Skin epidermis (tissue), 12 donors: Measurements from ENCODE around the gene SPTBN4.
"Not testable (repeated sequence)": the region's sequence is repeated elsewhere in the genome, so short reads cannot be mapped to it uniquely, and the experiment has no call there.

ENCODE experiments used
- H3K27ac ChIP-seq, 21 experiments: fragments of 200-600 bp; sonication (generic) in 11 of 21; one replicate each; pipeline ENCODE4 v1.5.0; 2020; ENCODE audit warnings: mild to moderate bottlenecking in 3 of 21, inconsistent platforms in 2 of 21, moderate library complexity in 2 of 21
- H3K4me3 ChIP-seq, 7 experiments: fragments of 200-600 bp; sonication (generic) in 2 of 7; one replicate each; pipeline ENCODE4 v1.5.0; 2020; ENCODE audit warnings: inconsistent platforms in 2 of 7, mild to moderate bottlenecking in 2 of 7, moderate library complexity in 1 of 7

Gene SPTBN4

GRCh38 chr19:40523322-40524047, 56.7 kb downstream of the SPTBN4 start:
- Histone ChIP-seq H3K4me3 (no peak overlapping the region), H3K27ac (no peak overlapping the region)

DNA sequence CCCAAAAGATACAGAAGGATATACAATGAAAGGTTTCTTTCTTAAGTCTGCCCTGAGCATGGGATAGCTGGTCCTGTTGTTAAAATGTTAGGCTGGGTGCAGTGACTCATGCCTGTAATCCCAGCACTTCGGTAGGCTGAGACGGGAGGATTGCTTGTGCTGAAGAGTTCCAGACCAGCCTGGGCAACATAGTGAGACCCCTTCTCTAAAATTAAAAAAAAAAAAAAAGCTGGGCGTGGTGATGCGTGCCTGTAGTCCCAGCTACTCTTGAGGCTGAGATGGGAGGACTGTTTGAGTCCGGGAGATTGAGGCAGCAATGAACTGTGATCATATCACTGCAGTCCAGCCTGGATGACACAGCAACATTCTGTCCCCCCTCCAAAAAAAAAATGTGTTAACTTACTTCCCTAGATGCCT, 57.3 kb downstream of the SPTBN4 start:
- H3K27ac ChIP-seq: no peak overlapping the region
- H3K4me3 ChIP-seq: no peak overlapping the region

DNA sequence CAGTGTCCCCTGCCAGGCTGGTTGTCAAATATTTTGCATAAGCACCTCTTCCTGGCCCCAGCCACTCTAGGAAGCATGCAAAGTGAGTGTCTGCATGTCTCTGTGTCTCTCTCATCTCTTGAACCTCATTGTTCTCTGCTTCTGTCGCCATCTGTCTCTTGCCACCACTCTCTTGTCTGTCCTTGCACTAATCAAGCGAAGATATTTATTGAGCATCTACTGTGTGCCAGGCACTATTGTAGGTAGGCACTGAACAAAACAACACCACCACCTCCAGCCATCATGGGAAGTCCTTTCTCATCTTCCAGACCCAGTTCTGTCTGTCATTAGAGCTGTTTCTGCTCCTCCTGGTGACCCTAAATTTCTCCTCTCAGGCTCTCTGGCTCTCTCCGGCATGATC, 57.9 kb downstream of the SPTBN4 start:
- Histone ChIP-seq H3K27ac (no peak overlapping the region), H3K4me3 (no peak overlapping the region)

DNA sequence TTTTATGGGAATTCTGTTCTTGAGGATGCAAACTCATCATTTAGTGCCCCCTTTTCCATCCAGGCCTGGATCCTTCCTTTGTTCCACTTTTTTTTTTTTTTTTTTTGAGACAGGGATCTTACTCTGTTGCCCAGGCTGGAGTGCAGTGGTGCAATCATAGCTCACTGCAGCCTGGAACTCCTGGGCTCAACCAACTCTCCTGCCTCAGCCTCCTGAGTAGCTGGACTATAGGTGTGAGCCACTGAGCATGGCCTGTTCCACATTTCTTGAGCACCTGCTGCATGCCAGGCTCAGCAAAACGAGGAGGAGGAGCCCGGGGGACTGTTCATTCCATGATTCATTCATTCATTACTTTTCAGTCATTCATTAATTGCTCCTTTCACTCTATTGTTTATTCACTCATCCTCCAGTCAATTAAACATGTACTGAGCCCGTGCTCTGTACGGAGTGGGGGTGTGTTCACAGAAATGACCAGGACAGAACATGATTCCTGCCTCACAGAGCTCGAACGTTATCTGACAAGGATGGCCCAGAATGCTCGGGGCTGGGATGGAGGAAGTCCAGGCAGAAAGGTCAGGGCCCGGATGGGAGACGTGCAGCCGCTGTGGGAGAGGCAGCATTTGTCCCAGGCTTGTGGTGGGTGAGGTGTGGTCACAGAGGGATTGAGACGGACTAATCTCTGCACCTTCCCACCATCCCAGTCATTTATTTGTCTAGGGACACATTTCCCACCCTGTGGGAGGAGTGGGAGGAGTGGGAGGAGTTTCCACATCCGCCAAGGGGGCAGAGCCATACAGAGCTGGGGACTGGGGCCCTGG, 58.6 kb downstream of the SPTBN4 start:
- no peak overlapping the region for H3K4me3 ChIP-seq

GRCh38 chr19:40528078-40528477, 61.3 kb downstream of the SPTBN4 start:
- no peak overlapping the region for H3K27ac ChIP-seq
- no peak overlapping the region for H3K4me3 ChIP-seq

More for the DNA sequence above, 58.6 kb downstream of the SPTBN4 start:
- no peak overlapping the region for H3K27ac ChIP-seq

DNA sequence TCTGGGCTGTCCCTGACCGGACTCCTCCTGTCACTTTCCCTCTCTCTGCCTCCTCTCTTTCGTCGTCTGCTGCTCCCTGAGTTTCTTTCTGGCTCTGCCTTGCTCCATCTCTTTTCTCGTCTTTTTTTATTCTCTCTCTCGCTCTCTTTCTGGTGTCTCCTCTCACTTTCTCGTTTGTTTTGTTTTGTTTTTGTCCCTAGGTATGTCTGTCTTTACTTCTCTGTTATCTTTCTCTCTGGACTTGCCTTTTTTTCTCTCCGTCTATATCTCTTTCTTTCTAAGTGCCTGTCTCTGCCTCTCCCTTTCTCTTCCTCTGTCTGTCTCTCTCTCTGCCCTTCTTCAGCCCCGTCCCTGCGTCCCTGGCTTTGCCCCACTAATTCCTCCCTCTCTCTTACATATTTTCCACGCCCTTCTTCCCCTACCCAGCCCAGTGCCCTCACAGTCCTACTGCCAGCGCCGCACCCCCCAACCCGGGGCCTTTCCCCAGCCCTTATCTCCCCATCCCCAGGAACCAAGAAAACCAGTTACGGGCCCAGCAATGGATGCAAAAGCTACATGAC, 61.8 kb downstream of the SPTBN4 start:
- H3K27ac ChIP-seq: no peak overlapping the region
- no peak overlapping the region for H3K4me3 ChIP-seq

DNA sequence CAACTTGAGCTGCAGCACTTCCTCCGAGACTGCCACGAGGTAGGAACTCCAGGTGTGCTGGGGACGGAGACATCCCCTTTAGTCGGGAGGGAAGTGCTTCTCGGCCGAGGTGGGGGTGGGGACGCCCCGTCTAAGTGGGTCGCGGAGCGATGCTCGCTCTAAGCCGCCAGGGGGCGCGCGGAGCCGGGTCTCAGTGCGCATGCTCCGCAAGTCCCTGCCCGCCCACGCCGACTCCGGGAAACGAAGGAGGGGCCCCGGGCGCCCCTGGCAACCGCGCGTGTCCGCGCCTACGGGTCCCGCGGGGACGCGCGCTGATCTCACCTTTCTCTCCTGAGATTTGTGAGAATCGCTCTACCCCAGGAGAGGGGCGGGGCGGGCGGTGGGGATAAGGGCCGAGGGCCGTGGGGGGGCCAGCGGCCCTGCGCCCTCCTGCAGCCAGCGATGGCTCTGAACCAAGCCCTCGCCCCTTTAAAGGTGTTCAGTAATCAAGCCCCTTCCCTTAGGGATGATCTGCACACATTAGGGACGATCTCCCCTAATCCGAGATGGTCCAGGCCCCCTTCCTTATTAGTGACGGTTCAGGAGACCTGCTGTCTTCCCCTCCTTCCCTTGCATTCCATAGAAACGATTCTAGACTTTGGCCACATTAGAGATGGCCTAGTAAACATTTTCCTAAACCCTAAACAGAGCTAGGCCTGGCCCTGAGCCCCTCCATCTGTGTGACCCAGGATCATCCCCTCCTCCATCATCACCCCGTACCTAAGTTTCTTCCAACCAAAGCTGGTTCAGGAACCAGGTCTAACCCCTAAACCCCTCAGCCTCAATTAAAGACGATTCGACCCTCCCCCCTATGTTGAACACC, 62.5 kb downstream of the SPTBN4 start:
- Histone ChIP-seq H3K27ac (peak overlapping the region in 4 of 21 experiments; percentile 24 to 71 (median 60)), H3K4me3 (peak overlapping the region; percentile 22 to 50 (median 39))

DNA sequence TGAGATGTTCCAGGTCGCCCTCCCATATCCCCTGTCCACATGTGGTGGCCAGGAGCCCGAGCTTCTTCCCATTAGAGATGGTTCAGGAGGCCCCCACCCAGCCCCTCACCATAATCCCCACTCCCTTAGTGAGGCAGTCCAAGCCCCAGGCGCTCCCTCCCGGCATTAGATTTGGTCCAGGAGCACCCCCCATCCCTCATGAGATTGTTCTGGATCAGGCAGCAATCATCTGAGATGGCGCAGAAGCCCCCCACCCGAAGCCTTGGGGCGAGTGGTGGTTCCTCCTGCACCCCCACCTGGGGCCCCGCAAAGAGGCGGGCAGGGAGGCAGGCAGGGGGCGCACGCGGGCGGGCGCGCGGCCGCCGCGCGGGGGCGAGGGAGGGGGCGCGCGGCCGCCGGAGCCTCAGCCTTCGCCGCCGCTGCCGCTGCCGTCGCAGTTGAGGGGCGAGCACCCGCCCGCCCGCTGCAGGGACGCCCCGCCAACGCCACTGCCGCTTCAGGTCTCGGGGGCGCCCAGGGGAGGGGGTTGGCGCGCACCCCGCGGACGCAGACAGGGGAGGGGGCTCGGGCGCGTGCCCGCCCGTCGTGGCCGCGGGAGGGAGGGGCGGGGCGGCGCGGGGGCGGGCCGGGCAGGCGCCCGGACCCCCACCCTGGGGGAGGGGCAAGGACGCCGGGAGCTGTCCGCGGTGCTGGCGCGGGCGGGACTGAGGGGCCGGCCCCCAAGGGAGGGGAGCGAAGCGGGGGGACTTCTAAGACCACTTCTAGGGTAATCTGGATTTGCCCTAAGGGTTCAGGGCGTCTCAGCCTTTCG, 63.5 kb downstream of the SPTBN4 start:
- no peak overlapping the region for H3K27ac ChIP-seq
- peak overlapping the region in 1 of 7 experiments; percentile 17 for H3K4me3 ChIP-seq

DNA sequence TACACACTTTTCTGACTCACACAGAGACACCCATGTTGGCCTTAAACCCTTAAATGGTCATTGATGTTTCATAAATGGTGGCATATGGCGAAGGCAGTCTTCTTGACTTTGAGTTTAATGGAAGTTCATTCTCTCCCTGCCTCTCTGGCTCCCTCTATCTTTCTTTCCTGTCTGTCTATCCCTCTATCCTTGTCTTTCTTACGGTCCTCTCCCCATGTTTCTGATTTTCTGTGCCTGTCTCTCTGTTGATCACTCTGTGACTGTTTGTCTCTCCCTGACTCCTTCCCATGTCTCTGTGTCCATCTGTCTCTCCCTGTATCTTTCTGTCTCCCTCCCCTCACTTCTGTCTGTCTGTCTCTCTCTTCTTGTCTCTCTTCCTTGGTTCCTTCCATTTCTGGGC, 66.7 kb downstream of the SPTBN4 start:
- no peak overlapping the region for H3K27ac ChIP-seq
- H3K4me3 ChIP-seq: no peak overlapping the region

GRCh38 chr19:40534148-40534547, 67.3 kb downstream of the SPTBN4 start:
- Histone ChIP-seq H3K4me3 (no peak overlapping the region), H3K27ac (no peak overlapping the region)

DNA sequence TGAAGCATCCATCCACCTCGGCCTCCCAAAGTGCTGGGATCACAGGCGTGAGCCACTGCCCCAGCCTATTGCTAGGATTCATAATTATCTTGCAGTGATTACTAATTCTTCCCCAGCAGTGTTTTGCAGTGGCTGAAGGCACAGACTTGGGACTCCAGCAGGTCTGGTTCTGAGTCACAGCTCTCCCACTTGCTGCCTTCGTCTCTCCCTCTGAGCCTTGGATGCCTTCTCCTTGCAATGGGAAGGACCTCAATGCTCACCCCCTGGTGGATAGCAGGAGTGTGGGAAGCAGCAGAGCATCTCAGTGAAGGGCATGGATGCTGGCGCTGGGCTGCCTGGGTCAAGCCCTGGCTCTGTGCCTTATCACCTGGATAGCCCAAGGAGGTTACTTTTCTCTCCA, 72.3 kb downstream of the SPTBN4 start:
- Histone ChIP-seq H3K27ac (no peak overlapping the region), H3K4me3 (no peak overlapping the region)

DNA sequence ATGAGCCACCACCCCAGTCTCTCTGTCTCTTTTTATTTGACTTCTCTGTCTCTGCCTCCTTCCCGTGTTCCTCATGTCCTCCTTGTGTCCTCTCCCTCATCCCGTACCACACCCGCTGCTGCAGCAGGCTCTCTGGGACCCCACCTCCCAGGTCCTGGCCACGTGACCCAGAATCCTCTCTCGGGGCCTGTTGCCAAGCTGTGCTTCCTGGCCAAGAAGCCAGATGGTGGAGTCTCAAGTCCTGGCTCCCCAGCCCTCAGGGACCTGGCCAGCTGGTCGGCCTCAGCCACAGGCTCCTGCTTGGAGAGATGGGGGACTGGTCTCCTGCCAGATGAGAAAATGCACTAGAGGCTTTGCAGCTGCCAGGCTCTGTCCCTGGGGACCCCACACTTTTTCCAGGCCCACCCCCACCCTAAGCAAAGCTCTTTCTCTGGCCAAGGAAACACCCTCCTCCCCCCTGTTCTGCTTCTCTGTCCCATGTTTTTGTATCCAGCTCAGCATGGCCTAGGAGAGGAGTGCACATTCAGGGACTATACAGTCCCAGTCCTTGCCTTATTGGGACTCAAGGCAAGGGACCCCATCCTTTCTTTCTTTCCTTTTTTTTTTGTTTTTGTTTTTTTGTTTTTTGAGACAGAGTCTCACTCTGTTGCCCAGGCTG, 75.5 kb downstream of the SPTBN4 start:
- Histone ChIP-seq H3K4me3 (no peak overlapping the region), H3K27ac (no peak overlapping the region)

GRCh38 chr19:40543029-40543597, 76.3 kb downstream of the SPTBN4 start:
- Histone ChIP-seq H3K27ac (no peak overlapping the region), H3K4me3 (no peak overlapping the region)

- H3K27ac ChIP-seq, H3K4me3 ChIP-seq: not testable (repeated sequence)
Observed at GRCh38 chr19:40546153-40546841, 79.5 kb downstream of the SPTBN4 start.

DNA sequence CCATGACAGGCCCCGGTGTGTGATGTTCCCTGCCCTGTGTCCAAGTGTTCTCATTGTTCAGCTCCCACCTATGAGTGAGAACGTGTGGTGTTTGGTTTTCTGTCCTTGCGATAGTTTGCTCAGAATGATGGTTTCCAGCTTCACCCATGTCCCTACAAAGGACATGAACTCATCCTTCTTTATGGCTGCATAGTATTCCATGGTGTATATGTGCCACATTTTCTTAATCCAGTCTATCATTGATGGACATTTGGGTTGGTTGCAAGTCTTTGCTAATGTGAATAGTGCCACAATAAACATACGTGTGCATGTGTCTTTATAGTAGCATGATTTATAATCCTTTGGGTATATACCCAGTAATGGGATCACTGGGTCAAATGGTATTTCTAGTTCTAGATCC, 80.4 kb downstream of the SPTBN4 start:
- H3K4me3 ChIP-seq: not testable (repeated sequence)

DNA sequence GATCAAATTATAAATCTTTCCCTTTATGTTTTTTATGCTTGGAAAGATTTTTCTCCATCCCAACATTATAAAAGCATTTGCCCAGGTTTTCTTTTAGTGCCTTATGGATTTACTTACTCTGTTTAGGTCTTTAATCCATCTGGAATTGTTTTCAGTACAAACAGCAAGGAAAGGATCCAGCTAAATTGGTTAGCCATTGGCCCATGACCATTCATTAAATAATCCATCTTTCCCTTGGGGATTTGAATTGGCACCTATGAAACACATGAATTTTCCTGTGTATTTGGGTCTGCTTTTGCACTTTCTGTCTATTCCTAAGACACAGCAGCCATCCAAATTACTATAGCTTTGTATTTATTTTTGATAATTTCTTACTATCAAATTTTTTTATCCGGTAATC, 81.0 kb downstream of the SPTBN4 start:
- Histone ChIP-seq H3K27ac (no peak overlapping the region), H3K4me3 (no peak overlapping the region)

More for the DNA sequence above, 80.4 kb downstream of the SPTBN4 start:
- not testable (repeated sequence) for H3K27ac ChIP-seq

GRCh38 chr19:40549007-40549708, 82.4 kb downstream of the SPTBN4 start:
- Histone ChIP-seq H3K4me3 (no peak overlapping the region), H3K27ac (peak overlapping the region in 1 of 21 experiments; percentile 35)
